Ovary (tissue), 3 donors: ENCODE results near the gene ANKRD31.

ENCODE experiments used
- EP300 ChIP-seq: sonication (generic); formaldehyde crosslinking; IDR thresholded peaks from one replicate; pipeline ENCODE4 v1.6.1; 2017; ENCODE audit warnings: antibody characterized with exemption
- POLR2A ChIP-seq: fragments of 450-650 bp; IDR thresholded peaks from one replicate; pipeline ENCODE4 v1.6.1; 2017; ENCODE audit warnings: antibody characterized with exemption, mild to moderate bottlenecking, moderate library complexity
- TF ChIP-seq, protein P1 (sequence below), 3 donors: fragments of 450-650 bp in 2 of 3; fragments of 200-600 bp in 1 of 3; IDR thresholded peaks; one replicate each; pipeline versions ENCODE4 v1.5.1 to v1.8.0; 2016 to 2022; ENCODE audit warnings: antibody characterized with exemption in 3 of 3, mild to moderate bottlenecking in 1 of 3
- donor health status: DM: no; HTN: no; CAD: no.

- TF ChIP-seq, protein P1, sequence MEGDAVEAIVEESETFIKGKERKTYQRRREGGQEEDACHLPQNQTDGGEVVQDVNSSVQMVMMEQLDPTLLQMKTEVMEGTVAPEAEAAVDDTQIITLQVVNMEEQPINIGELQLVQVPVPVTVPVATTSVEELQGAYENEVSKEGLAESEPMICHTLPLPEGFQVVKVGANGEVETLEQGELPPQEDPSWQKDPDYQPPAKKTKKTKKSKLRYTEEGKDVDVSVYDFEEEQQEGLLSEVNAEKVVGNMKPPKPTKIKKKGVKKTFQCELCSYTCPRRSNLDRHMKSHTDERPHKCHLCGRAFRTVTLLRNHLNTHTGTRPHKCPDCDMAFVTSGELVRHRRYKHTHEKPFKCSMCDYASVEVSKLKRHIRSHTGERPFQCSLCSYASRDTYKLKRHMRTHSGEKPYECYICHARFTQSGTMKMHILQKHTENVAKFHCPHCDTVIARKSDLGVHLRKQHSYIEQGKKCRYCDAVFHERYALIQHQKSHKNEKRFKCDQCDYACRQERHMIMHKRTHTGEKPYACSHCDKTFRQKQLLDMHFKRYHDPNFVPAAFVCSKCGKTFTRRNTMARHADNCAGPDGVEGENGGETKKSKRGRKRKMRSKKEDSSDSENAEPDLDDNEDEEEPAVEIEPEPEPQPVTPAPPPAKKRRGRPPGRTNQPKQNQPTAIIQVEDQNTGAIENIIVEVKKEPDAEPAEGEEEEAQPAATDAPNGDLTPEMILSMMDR (IDR thresholded peaks at IDR 0.05): no peak
- TF ChIP-seq POLR2A: no peak
- TF ChIP-seq EP300: no peak
Observed at GRCh38 chr5:75242067-75242466, 5.4 kb upstream of the ANKRD31 start.
